ENCODE measurements around the gene MCEE.

Gene MCEE

GRCh38 chr2:71082402-71083252, 47.4 kb downstream of the MCEE start:
- TF ChIP-seq, protein P1, sequence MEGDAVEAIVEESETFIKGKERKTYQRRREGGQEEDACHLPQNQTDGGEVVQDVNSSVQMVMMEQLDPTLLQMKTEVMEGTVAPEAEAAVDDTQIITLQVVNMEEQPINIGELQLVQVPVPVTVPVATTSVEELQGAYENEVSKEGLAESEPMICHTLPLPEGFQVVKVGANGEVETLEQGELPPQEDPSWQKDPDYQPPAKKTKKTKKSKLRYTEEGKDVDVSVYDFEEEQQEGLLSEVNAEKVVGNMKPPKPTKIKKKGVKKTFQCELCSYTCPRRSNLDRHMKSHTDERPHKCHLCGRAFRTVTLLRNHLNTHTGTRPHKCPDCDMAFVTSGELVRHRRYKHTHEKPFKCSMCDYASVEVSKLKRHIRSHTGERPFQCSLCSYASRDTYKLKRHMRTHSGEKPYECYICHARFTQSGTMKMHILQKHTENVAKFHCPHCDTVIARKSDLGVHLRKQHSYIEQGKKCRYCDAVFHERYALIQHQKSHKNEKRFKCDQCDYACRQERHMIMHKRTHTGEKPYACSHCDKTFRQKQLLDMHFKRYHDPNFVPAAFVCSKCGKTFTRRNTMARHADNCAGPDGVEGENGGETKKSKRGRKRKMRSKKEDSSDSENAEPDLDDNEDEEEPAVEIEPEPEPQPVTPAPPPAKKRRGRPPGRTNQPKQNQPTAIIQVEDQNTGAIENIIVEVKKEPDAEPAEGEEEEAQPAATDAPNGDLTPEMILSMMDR (IDR thresholded peaks at IDR 0.05; ENCODE audit: low read depth, low read length) = no peak
- Histone ChIP-seq H3K4me3 (ENCODE audit: low read depth, low read length) (no peak overlapping the region), H3K27me3 (no peaks in the 10 kb centered on the region), H3K9me3 (no peaks in the 10 kb centered on the region), H3K36me3 (no peaks in the 10 kb centered on the region), H3K4me1 (no peaks in the 10 kb centered on the region)
- DNase-seq = no peak

- TF ChIP-seq, protein P1 (IDR thresholded peaks at IDR 0.05; ENCODE audit: low read depth, low read length) = no peak
- Histone ChIP-seq H3K27me3 (no peaks in the 10 kb centered on the region), H3K4me3 (ENCODE audit: low read depth, low read length) (no peak overlapping the region), H3K9me3 (no peaks in the 10 kb centered on the region), H3K36me3 (no peaks in the 10 kb centered on the region), H3K4me1 (no peaks in the 10 kb centered on the region)
- DNase-seq = no peak
Observed at GRCh38 chr2:71078624-71079023, 51.4 kb downstream of the MCEE start.

- Histone ChIP-seq H3K36me3 (no peaks in the 10 kb centered on the region), H3K4me3 (ENCODE audit: low read depth, low read length) (no peak overlapping the region), H3K27me3 (no peaks in the 10 kb centered on the region), H3K4me1 (no peaks in the 10 kb centered on the region), H3K9me3 (no peaks in the 10 kb centered on the region)
- no peak for DNase-seq
- TF ChIP-seq, protein P1 (IDR thresholded peaks at IDR 0.05; ENCODE audit: low read depth, low read length) = no peak
Observed at GRCh38 chr2:71074893-71075395, 55.1 kb downstream of the MCEE start.

DNA sequence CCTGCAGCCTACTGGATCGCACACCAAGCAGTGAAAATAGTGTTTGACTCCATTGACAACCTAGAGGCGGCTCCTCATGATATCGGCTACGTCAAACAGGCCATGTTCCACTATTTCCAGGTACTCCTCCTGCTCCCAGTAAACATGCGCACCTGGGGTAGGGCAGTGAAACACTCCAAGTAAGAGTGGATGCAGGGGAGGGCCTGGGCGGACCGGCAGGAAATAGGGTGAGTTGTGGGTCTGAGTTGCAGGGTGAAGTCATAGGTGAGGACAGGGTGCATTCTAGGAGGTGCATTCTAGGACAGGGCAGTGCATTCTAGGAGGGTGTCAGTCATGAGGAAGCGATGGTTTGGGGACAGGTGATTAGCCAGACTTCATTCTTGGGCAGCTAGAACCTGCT, 56.6 kb downstream of the MCEE start:
- H3K27me3 ChIP-seq = no peaks in the 10 kb centered on the region
- no peaks in the 10 kb centered on the region for H3K9me3 ChIP-seq
- H3K4me1 ChIP-seq = no peaks in the 10 kb centered on the region
- H3K36me3 ChIP-seq = no peaks in the 10 kb centered on the region
- no peak overlapping the region for H3K4me3 ChIP-seq (ENCODE audit: low read depth, low read length)
- TF ChIP-seq, protein P1 (IDR thresholded peaks at IDR 0.05; ENCODE audit: low read depth, low read length) = no peak
- no peak for DNase-seq

DNA sequence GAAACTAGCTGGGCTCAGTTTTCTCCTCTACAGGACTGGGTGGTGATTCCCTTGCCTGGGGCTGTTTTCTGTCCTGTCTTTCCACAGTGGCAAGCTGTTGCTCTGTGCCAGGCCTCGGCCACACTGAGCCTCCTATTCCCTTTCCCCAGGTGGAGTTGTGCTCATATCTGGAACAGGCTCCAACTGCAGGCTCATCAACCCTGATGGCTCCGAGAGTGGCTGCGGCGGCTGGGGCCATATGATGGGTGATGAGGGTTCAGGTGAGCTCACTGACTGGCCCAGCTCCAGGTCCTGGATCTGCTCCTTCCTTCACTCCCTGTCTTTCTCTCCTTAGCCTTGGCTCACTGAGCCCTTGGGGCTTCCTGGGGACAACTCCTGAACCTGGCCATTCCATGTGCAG, 57.5 kb downstream of the MCEE start:
- Histone ChIP-seq H3K9me3 (no peaks in the 10 kb centered on the region), H3K36me3 (no peaks in the 10 kb centered on the region), H3K27me3 (no peaks in the 10 kb centered on the region), H3K4me1 (no peaks in the 10 kb centered on the region), H3K4me3 (ENCODE audit: low read depth, low read length) (no peak overlapping the region)
- TF ChIP-seq, protein P1 (IDR thresholded peaks at IDR 0.05; ENCODE audit: low read depth, low read length) = no peak
- no peak for DNase-seq
